HG02885 (cell line): ENCODE data around the gene HNRNPD.
"Not testable (repeated sequence)": the region's sequence is repeated elsewhere in the genome, so short reads cannot be mapped to it uniquely, and the experiment has no call there.

Experiments used
- ATAC-seq: cut with Tn5 transposase; IDR thresholded peaks from one replicate; pipeline ENCODE4 v1.9.1; 2021; ENCODE audit warnings: mild to moderate bottlenecking; ENCODE audit not compliant: unreplicated experiment, poor library complexity

Gene HNRNPD

DNA sequence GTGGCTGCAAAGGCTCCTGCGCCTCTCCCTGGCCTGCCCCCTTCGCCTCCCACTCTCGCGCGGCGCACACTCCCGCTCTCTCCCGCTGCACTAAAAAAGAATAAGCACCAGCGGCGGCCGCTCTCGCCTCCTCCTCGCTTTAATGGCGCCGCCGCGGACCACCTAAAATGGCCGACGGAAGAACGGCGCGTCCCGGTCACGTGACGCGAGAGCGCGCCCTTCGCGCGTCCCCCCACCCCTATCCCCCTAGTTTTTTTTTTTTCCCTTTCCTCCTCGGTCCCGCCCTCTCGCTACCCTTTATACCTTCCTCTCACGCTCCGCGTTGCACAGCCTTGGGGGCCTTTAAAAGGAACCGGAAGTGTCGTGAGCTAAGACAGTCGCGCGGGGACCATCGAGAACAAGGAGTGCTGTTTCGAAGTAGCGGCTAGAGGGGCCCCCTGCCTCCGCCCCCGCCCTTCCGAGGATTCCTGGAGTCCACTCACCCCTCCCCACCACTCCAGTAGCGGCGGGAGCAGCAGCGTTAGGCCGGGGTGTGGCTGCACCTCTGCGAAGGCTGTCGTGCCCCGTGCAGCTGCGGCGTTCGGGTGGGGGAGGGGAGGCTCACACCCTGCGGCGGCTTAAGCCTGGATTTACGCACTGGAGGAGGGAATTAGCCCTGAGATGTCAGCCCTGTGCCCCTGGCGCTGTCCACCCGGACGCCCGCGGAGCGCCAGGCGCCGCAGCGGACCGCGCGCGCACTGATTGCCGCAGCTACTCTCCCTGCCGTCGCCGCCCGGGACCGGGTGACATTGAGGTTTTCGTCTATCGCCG, at the start of gene HNRNPD:
Gene HNRNPD, minus strand, starts transcription at position 176 of the 810 bp plus-strand sequence. CDS start 313 bp downstream, outside the sequence.
- ATAC-seq: peak; percentile 93

DNA sequence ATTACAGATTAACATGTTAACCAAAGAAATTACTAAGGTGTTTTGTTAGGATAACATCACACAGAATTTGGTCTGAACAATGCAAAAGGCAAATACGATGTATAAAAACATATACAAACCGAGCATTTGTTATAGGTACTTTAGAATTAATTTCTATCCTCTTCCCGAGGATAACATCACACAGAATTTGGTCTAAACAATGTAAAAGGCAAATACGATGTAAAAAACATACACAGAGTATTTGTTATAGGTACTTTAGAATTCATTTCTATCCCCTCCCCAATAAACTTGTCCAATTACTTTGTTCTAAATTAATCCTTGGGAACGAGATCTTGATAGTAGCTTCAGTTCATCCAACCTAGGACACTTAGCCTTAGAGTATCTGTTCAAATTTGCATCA, 48.8 kb upstream of the HNRNPD start:
- ATAC-seq: no peak

GRCh38 chr4:82421796-82422560, 48.2 kb upstream of the HNRNPD start:
- peak; percentile 34 for ATAC-seq

DNA sequence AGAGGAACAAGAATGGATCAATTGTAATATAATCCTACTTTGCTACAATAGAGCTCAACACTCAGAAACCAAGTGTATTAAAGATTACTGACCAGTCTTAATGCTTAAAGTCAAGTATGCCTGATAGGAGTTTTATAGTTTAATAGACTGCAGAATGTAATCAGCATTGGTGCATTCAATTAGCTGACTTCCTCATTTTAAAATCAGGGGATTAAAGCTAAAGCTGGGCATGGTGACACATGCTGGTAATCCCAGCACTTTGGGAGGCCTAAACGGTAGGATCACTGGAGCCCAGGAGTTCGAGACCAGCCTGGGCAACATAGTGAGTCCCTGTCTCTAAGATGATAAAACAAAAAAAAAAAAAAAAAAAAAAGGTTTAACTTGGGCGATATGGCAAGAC, 45.7 kb upstream of the HNRNPD start:
- ATAC-seq: no peak

DNA sequence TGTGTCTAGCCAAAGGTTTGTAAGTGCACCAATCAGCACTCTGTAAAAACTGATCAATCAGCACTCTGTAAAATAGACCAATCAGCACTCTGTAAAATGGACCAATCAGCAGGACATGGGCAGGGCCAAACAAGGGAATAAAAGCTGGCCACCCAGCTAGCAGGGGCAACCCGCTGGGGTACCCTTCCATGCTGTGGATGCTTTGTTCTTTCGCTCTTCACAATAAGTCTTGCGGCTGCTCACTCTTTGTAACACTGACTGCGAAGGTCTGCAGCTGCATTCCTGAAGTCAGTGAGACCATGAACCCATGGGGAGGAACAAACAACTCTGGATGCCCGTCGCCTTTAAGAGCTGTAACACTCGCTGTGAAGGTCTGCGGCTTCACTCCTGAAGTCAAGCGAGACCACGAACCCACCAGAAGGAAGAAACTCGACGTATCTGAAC, 42.2 kb upstream of the HNRNPD start:
- ATAC-seq: no peak

GRCh38 chr4:82415061-82415460, 41.3 kb upstream of the HNRNPD start:
- ATAC-seq: not testable (repeated sequence)

- no peak for ATAC-seq
These were observed 29.9 kb upstream of the HNRNPD start for GRCh38 chr4:82403725-82404124.

GRCh38 chr4:82402196-82402775, 28.5 kb upstream of the HNRNPD start:
- no peak for ATAC-seq

GRCh38 chr4:82401600-82401999, 27.8 kb upstream of the HNRNPD start:
- no peak for ATAC-seq

GRCh38 chr4:82398263-82398662, 24.5 kb upstream of the HNRNPD start:
- no peak for ATAC-seq

- ATAC-seq: no peak
These were observed 23.7 kb upstream of the HNRNPD start for GRCh38 chr4:82397527-82397926.

GRCh38 chr4:82394896-82395295, 21.1 kb upstream of the HNRNPD start:
- ATAC-seq: no peak

GRCh38 chr4:82390061-82390460, 16.3 kb upstream of the HNRNPD start:
- not testable (repeated sequence) for ATAC-seq

DNA sequence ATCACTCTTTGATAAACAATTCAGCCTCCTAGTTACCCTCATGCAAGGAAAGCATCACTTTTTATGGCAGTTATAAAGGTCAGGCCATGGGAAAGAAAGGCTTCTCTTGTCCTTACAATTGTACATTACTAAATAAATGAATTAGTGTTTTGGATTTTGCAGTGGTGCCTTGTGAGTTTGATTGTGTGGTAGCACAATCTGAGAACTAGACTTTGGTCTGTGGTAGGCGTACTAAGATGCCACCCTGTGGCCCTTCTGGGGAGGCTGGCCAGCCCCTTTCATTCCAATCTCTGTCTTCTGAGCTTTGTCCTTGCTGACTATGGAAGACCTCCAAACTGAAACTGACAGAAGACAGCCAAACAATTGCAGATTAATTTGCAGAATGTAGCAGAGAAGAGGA, 14.6 kb upstream of the HNRNPD start:
- ATAC-seq: no peak

DNA sequence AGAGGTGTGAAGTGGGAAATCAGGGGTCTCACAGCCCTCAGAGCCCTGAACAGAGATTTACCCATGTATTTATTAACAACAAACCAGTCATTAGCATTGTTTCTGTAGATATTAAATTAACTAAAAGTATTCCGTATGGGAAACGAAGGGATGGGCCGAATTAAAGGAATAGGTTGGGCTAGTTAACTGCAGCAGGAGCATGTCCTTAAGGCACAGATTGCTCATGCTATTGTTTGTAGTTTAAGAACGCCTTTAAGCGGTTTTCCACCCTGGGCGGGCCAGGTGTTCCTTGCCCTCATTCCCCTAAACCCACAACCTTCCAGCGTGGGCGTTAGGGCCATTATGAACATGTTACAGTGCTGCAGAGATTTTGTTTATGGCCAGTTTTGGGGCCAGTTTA, 12.5 kb upstream of the HNRNPD start:
- ATAC-seq: not testable (repeated sequence)

GRCh38 chr4:82382751-82383150, 9.0 kb upstream of the HNRNPD start:
- ATAC-seq: no peak

DNA sequence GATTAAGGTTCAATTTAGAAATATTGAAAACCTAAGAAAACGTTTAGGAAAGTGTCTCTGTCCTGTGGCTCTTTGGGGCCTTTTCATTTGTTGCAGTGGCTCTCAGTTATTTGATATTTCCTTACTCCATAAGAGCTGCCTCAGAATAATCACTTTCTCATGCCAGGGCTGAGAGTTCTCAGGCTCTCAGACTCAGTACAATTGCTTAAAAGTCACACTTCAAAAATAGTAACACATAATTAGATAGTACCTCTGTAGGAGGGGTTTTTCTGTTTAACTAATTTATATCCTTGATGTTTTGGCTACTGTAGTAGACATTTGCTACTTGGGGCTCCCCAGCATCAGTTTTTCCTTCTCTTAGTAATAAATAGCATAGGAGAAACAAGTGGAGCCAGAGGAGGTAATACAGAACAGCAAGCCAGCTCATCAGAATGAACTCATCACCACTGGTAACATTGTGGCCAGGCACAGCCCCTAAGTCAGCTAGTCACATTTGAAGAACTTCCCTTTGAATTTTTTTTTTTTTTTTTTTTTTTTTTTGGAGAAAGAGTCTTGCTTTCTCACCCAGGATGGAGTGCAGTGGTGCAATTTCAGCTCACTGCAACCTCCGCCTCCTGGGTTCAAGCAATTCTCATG, 8.0 kb upstream of the HNRNPD start:
- no peak for ATAC-seq

DNA sequence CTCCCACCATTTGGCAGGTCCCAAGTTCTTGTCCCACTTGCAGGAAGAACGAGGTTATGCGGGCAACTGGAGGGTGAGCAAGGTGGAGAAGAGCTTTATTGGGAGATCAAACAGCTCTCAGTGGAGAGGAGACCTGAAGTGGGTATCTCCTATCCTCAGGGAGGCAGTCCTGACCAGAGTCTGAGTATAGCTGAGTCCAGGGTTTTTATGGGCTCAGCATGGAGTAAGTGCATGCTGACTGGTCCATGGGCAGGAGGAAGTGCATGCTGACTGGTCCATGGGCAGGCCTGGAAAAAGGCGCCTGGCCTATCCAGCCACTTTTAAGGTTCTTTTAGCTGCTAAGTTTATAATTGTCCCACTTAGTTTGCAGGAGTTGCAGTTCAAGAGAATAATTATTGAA, 7.4 kb upstream of the HNRNPD start:
- no peak for ATAC-seq

GRCh38 chr4:82380831-82381230, 7.0 kb upstream of the HNRNPD start:
- no peak for ATAC-seq

DNA sequence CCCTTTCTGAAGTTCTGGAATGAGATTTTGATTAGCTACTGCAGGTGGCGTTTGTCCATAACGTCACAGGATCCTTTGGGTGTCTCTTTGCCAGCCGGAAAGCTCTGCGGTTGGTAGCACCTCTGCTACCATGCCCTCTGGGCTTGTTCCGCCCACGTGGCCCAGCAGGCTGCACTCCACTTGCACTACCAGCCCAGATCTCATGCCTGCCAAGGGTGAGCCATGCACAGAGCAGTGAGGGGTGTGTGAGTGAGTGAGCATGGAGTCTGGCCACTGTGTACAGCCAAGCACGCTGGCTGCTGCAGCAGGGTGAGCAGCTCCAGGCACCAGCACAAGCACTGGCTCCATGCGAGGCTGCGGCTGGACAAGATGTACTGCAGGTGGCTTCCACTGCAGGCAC, 6.6 kb upstream of the HNRNPD start:
- no peak for ATAC-seq

DNA sequence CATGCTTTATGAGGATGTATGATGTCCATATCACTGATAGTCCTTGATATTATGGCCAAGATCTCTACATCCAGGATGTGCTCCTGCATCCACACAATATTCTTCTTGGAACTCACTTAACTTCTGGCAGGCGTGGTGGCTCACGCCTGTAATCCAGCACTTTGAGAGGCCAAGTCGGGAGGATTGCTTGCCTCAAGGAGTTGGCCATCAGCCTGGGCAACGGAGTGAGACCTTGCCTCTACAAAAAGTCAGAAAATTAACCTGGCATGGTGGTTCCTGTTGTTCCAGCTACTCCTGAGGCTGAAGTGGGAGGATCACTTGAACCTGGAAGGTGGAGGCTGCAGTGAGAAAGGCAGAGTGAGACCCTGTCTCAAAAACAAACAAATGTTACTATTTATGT, 2.3 kb upstream of the HNRNPD start:
- ATAC-seq: no peak
